ENCODE data around the gene SPNS3.

DNA sequence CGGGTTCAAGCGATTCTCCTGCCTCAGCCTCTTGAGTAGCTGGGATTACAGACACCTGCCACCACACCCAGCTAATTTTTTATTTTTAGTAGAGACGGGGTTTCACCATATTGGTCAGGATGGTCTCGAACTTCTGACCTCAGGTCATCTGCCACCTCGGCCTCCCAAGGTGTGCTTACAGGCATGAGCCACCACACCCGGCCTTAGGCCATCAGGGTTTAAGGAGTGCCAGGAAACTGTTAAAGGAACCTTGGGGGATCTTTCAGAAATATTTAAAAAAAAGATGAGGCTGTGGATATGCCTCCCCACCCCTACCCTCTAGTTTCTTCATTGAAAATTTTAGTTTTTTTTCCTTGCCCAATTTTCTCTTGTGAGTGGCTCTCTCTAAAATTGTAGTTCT is 35.9 kb upstream of the SPNS3 start:
- TF ChIP-seq, protein P1, sequence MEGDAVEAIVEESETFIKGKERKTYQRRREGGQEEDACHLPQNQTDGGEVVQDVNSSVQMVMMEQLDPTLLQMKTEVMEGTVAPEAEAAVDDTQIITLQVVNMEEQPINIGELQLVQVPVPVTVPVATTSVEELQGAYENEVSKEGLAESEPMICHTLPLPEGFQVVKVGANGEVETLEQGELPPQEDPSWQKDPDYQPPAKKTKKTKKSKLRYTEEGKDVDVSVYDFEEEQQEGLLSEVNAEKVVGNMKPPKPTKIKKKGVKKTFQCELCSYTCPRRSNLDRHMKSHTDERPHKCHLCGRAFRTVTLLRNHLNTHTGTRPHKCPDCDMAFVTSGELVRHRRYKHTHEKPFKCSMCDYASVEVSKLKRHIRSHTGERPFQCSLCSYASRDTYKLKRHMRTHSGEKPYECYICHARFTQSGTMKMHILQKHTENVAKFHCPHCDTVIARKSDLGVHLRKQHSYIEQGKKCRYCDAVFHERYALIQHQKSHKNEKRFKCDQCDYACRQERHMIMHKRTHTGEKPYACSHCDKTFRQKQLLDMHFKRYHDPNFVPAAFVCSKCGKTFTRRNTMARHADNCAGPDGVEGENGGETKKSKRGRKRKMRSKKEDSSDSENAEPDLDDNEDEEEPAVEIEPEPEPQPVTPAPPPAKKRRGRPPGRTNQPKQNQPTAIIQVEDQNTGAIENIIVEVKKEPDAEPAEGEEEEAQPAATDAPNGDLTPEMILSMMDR (IDR thresholded peaks at IDR 0.05), result no peak
- TF ChIP-seq POLR2A (IDR thresholded peaks at IDR 0.05), result no peak
